Measurements from ENCODE around the gene RNF26.

GRCh38 chr11:119320776-119321524, 13.4 kb upstream of the RNF26 start:
- TF ChIP-seq CTCF (IDR thresholded peaks at IDR 0.05; ENCODE audit: low read depth, low read length, missing input control), result no peak
- no peak for TF ChIP-seq RAD21 (IDR thresholded peaks at IDR 0.05)
- TF ChIP-seq MAX (IDR thresholded peaks at IDR 0.05), result no peak
- TF ChIP-seq REST (IDR thresholded peaks at IDR 0.05), result no peak

Measured in liver (tissue), 3 donors.